ENCODE measurements around the gene SLCO3A1. TPM values are rescaled to one million over a fixed set of nuclear protein-coding genes. Genes with fewer than 3 reads are reported as not detected.
A peak's percentile ranks its signal among the peaks of the same experiment; 100 is the strongest.

Gene SLCO3A1
- 0.26 TPM in 1 of 2 replicates, not detected in the other for total RNA-seq (2022)
- percentile 10 among the genes with signal in this experiment for Bru-seq, nascent RNA
- percentile 10 among the genes with signal in this experiment for BruChase-seq, experiment 1, labeled RNA remaining after a 2-hour chase
- percentile 9 among the genes with signal in this experiment for BruChase-seq, experiment 2, labeled RNA remaining after a 6-hour chase
- long read RNA-seq = 0 reads

- no peaks in the 10 kb centered on the region; the same call in 1 of the 2 replicates for H3K27me3 ChIP-seq (replicated peaks; ENCODE audit: control insufficient read depth, insufficient read depth, low read length)
- no peaks in the 10 kb centered on the region for H3K4me1 ChIP-seq
- peak within 1 kb of the TSS; percentile 27 for H3K4me3 ChIP-seq (ENCODE audit: low read depth, low read length)
- Mint-ChIP-seq H3K4me3 (ENCODE audit: unreplicated experiment) (peak within 1 kb of the TSS; percentile 57), H3K9me3 (ENCODE audit: unreplicated experiment) (no peaks in the 10 kb centered on the region), H3K36me3 (ENCODE audit: insufficient read depth, unreplicated experiment) (no peaks in the 10 kb centered on the region), H3K27ac (ENCODE audit: unreplicated experiment) (no peak within 1 kb of the TSS), H3K4me1 (ENCODE audit: low read depth, unreplicated experiment) (no peaks in the 10 kb centered on the region), H3K27me3 (ENCODE audit: insufficient read depth, unreplicated experiment) (peaks cover 18% of the 10 kb centered on the region)
- H3K9me3 ChIP-seq = no peaks in the 10 kb centered on the region
- DNase-seq = peak in 1 of 2 experiments; percentile 23
- H3K36me3 ChIP-seq (ENCODE audit: control insufficient read depth, insufficient read depth, low read length) = no peaks in the 10 kb centered on the region
- ChIA-PET CTCF (interaction anchor here (0.6 kb wide), 1 partner anchor 26 kb away, joined by 3 read pairs; no protein-coding TSS in a partner anchor), POLR2A (no interaction called here)
- TF ChIP-seq, protein P1, sequence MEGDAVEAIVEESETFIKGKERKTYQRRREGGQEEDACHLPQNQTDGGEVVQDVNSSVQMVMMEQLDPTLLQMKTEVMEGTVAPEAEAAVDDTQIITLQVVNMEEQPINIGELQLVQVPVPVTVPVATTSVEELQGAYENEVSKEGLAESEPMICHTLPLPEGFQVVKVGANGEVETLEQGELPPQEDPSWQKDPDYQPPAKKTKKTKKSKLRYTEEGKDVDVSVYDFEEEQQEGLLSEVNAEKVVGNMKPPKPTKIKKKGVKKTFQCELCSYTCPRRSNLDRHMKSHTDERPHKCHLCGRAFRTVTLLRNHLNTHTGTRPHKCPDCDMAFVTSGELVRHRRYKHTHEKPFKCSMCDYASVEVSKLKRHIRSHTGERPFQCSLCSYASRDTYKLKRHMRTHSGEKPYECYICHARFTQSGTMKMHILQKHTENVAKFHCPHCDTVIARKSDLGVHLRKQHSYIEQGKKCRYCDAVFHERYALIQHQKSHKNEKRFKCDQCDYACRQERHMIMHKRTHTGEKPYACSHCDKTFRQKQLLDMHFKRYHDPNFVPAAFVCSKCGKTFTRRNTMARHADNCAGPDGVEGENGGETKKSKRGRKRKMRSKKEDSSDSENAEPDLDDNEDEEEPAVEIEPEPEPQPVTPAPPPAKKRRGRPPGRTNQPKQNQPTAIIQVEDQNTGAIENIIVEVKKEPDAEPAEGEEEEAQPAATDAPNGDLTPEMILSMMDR (IDR thresholded peaks at IDR 0.05; ENCODE audit: insufficient read depth in 1 of 2, low read depth in 1 of 2, low read length in 1 of 2, severe bottlenecking in 1 of 2, unreplicated experiment in 1 of 2) = no peak
- no TSS peak for BruUV-seq (replicated peaks)
- intact Hi-C loops (cut with micrococcal nuclease; ENCODE audit: unreplicated experiment) = loop anchor here (1.0 to 5.0 kb wide), 3 partner anchors 147 to 551 kb away; no protein-coding TSS in a partner anchor
Observed at GRCh38 chr15:91853511-91853947, at the start of gene SLCO3A1. SLCO3A1 (plus strand) TSS chr15:91853708.

DNA sequence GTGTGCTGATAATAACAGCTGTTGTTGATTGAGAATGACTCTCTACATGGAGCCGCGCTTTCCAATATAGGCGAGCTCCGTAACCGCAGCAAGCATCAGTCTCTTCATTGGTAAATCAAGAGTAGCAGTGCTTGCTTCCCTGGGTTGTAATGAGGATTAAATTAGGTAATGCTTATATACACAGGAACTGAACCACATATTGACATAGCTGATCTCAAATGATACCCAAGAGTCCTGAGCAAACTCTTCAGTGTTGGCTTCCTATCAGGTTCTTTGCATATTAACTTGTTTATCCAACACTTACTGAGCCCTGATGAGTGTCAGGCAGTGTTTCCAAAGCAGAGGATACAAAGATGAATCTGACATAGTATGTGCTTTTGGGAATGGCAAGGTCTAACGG is 46.4 kb upstream of the SLCO3A1 start:
- Mint-ChIP-seq H3K9me3 (ENCODE audit: unreplicated experiment) (no peaks in the 10 kb centered on the region), H3K4me3 (ENCODE audit: unreplicated experiment) (no peak overlapping the region), H3K27ac (ENCODE audit: unreplicated experiment) (no peak overlapping the region), H3K36me3 (ENCODE audit: insufficient read depth, unreplicated experiment) (no peaks in the 10 kb centered on the region), H3K4me1 (ENCODE audit: low read depth, unreplicated experiment) (no peaks in the 10 kb centered on the region), H3K27me3 (ENCODE audit: insufficient read depth, unreplicated experiment) (peaks cover 27% of the 10 kb centered on the region)
- BruUV-seq (replicated peaks) = no TSS peak
- TF ChIP-seq, protein P1 (IDR thresholded peaks at IDR 0.05; ENCODE audit: insufficient read depth in 1 of 2, low read depth in 1 of 2, low read length in 1 of 2, severe bottlenecking in 1 of 2, unreplicated experiment in 1 of 2) = no peak
- H3K36me3 ChIP-seq (ENCODE audit: control insufficient read depth, insufficient read depth, low read length) = no peaks in the 10 kb centered on the region
- H3K9me3 ChIP-seq = no peaks in the 10 kb centered on the region
- no peaks in the 10 kb centered on the region for H3K4me1 ChIP-seq
- intact Hi-C loops (cut with micrococcal nuclease; ENCODE audit: unreplicated experiment) = no loop called here
- H3K27me3 ChIP-seq (replicated peaks; ENCODE audit: control insufficient read depth, insufficient read depth, low read length) = no peaks in the 10 kb centered on the region
- no peak for DNase-seq
- POLR2A ChIA-PET = no interaction called here
- no peak overlapping the region for H3K4me3 ChIP-seq (ENCODE audit: low read depth, low read length)
- CTCF ChIA-PET = no interaction called here

DNA sequence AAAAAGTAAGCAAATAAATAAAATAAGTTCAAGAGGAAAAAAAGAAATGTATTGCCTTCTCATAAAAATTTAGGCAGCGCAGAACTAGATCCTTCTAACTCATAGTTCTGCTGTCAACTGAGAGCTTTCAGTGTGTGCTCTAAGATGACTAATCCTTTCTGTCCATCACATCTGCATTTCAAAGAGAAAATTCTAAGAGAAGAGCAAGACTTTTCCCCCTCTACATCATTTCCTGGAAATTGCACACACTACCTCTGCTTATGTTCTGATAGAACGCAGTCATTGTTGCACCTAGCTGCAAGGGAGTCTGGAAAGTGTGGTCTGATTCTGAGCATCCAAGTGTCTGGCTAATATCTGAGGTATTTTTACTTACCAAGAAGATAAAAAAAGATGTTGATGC is 39.6 kb upstream of the SLCO3A1 start:
- ChIA-PET CTCF (no interaction called here), POLR2A (no interaction called here)
- Histone ChIP-seq H3K9me3 (no peaks in the 10 kb centered on the region), H3K4me3 (ENCODE audit: low read depth, low read length) (no peak overlapping the region), H3K36me3 (ENCODE audit: control insufficient read depth, insufficient read depth, low read length) (no peaks in the 10 kb centered on the region), H3K4me1 (no peaks in the 10 kb centered on the region), H3K27me3 (replicated peaks; ENCODE audit: control insufficient read depth, insufficient read depth, low read length) (no peaks in the 10 kb centered on the region)
- TF ChIP-seq, protein P1 (IDR thresholded peaks at IDR 0.05; ENCODE audit: insufficient read depth in 1 of 2, low read depth in 1 of 2, low read length in 1 of 2, severe bottlenecking in 1 of 2, unreplicated experiment in 1 of 2) = no peak
- Mint-ChIP-seq H3K9me3 (ENCODE audit: unreplicated experiment) (no peaks in the 10 kb centered on the region), H3K4me1 (ENCODE audit: low read depth, unreplicated experiment) (no peaks in the 10 kb centered on the region), H3K36me3 (ENCODE audit: insufficient read depth, unreplicated experiment) (no peaks in the 10 kb centered on the region), H3K27me3 (ENCODE audit: insufficient read depth, unreplicated experiment) (peaks cover 3% of the 10 kb centered on the region), H3K4me3 (ENCODE audit: unreplicated experiment) (no peak overlapping the region), H3K27ac (ENCODE audit: unreplicated experiment) (no peak overlapping the region)
- no peak for DNase-seq
- intact Hi-C loops (cut with micrococcal nuclease; ENCODE audit: unreplicated experiment) = no loop called here
- no TSS peak for BruUV-seq (replicated peaks)

All from Caco-2 (cell line).